Stimulated activated naive CD8-positive, alpha-beta T cell treated with anti-CD3 and anti-CD28 coated beads, Interleukin-15, amount 100 ng/mL, for 72 hours (primary cell): Measurements from ENCODE around the gene CMTM3.
A peak's percentile ranks its signal among the peaks of the same experiment; 100 is the strongest.

ENCODE experiments used
- ATAC-seq: fragments of 150-1000 bp; cut with Tn5 transposase; 2 replicates; pipeline ENCODE4 v1.10.0; 2021; ENCODE audit warnings: mild to moderate bottlenecking, moderate library complexity
- DNase-seq, 2 donors: peaks; one replicate each; pipeline ENCODE4 v3.0.0; 2021 to 2022
- H3K27ac Mint-ChIP-seq, 2 donors: one replicate each; pipeline ENCODE4 v1.8.0; 2022; ENCODE audit warnings: mild to moderate bottlenecking in 2 of 2, mixed read lengths in 2 of 2, moderate library complexity in 2 of 2
- H3K27me3 Mint-ChIP-seq: one replicate; pipeline ENCODE4 v1.8.0; 2022; ENCODE audit warnings: mixed read lengths
- H3K4me1 Mint-ChIP-seq: one replicate; pipeline ENCODE4 v1.8.0; 2022; ENCODE audit warnings: mild to moderate bottlenecking, mixed read lengths
- H3K4me3 Mint-ChIP-seq, 2 donors: one replicate each; pipeline ENCODE4 v1.8.0; 2022; ENCODE audit warnings: mild to moderate bottlenecking in 2 of 2, mixed read lengths in 2 of 2, moderate library complexity in 1 of 2
- H3K9me3 Mint-ChIP-seq, 2 donors: one replicate each; pipeline ENCODE4 v1.8.0; 2022; ENCODE audit warnings: mixed read lengths in 2 of 2

CMTM3 gene

DNA sequence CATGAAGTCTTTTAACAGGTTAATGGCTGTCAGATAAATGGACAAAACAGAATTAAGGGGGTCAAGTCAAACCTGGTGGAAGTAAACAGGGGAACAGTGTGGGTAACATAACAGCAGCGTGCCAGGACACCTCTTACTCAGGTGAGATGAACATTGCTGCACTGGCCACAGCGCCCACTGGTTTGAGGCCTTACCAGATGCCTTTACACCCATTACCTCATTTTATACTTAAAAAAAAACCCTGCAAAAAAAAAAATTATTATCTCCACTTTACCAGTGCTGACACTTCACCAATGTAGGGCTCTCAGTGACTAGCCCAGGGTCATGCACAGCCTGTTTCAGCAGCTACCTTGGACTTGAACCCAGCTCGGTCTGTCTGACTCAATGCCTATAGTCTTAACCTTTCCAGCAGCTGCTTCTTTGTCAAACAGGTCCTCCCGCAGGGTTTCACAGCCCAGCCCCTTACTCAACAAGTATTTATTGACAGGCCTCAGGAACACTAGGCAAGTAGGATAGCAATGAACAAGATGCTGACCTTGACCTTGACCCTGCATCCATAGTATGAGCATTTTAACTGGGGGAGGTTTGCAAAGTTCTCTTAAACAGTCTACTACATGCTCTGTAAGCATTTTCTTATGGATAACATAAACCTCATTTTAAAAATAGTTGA lies 30.2 kb downstream of the CMTM3 start:
- no peak for ATAC-seq
- no peak for DNase-seq
- no peaks in the 10 kb centered on the region for H3K9me3 Mint-ChIP-seq
- H3K27ac Mint-ChIP-seq: no peak overlapping the region
- H3K4me1 Mint-ChIP-seq: no peaks in the 10 kb centered on the region
- no peak overlapping the region for H3K4me3 Mint-ChIP-seq
- peaks cover 9% of the 10 kb centered on the region for H3K27me3 Mint-ChIP-seq

DNA sequence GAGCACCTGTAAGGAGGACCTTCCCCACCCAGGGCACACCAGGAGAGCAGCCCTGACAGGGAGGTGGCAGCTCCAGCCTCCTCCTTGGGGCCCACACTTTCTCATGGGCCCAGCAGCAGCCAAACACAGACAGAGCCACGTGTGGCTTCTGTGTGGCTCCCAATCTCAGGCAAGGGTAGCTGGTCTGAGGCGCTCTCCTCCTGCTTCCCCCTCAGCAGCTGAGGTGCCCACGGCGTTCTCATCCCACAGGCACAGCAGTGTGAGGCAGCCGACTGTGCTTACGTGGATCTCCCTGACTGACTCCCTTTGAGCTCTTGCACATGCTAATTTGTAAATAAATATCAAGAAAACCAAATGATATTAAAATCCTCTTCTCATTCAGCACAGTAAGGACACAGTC lies 30.9 kb downstream of the CMTM3 start:
- Mint-ChIP-seq H3K9me3 (no peaks in the 10 kb centered on the region), H3K27me3 (peaks cover 9% of the 10 kb centered on the region), H3K4me3 (no peak overlapping the region), H3K4me1 (no peaks in the 10 kb centered on the region), H3K27ac (no peak overlapping the region)
- ATAC-seq (no peak), DNase-seq (no peak)

DNA sequence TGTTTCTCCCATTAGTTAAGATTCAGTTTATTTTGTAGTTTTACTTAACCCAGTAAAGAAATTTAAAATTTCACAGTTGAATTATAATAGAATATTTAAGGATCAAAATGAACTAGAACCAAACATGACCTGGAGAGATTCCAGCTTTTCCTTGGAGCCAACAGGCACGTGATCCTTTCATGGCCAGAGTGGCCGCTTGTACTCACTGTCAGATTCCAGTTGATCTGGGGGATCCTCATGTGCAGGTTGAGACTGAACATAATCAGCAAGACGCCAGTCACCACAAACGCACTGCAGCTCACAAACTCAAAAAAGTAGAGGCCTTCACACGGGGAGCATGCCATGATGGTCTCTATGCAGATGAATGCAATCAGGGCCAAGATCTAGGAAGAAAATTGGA lies 31.7 kb downstream of the CMTM3 start:
- H3K4me3 Mint-ChIP-seq: no peak overlapping the region
- DNase-seq (no peak), ATAC-seq (no peak)
- no peak overlapping the region for H3K27ac Mint-ChIP-seq
- peaks cover 9% of the 10 kb centered on the region for H3K27me3 Mint-ChIP-seq
- H3K4me1 Mint-ChIP-seq: no peaks in the 10 kb centered on the region
- H3K9me3 Mint-ChIP-seq: no peaks in the 10 kb centered on the region

- ATAC-seq: no peak
- peaks cover 9% of the 10 kb centered on the region for H3K27me3 Mint-ChIP-seq
- H3K9me3 Mint-ChIP-seq: no peaks in the 10 kb centered on the region
These were observed 33.3 kb downstream of the CMTM3 start for GRCh38 chr16:66637806-66638205.

DNA sequence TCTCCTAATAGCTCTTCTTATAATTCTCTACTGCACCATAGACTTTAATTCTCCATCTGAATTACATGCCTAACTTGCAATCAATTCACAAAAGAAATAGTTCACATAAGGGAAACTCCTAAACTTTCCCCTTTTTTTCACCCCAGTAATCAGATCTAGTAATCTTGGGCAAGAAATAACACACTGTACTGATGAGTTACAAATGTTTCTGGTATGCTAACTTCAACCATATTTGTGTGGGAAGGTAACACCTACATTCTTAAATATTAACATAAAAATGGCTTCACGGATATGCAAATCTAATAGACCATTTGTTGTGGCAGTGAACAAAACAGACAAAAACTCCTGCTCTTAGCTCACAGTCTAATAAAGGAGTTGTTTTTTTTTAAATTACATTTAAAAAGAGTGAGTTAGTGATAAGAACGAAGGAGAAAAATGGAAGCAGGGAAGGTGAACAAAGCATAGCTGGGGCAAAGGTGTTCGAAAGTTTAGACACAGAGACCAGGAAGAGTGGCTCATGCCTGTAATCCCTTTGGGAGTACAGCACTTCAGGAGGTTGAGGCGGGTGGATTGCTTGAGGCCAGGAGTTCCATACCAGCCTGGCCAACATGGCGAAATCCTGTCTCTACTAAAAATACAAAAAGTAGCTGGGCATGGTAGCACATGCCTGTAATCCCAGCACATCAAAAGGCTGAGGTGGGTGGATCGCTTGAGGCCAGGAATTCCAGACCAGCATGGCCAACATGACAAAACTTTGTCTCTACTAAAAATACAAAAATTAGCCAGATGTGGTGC lies 34.8 kb downstream of the CMTM3 start:
- Mint-ChIP-seq H3K27me3 (peaks cover 9% of the 10 kb centered on the region), H3K4me3 (no peak overlapping the region), H3K9me3 (no peaks in the 10 kb centered on the region), H3K27ac (no peak overlapping the region), H3K4me1 (no peaks in the 10 kb centered on the region)
- DNase-seq: no peak
- ATAC-seq: no peak

More at GRCh38 chr16:66637806-66638205, 33.3 kb downstream of the CMTM3 start:
- Mint-ChIP-seq H3K4me3 (no peak overlapping the region), H3K27ac (no peak overlapping the region), H3K4me1 (no peaks in the 10 kb centered on the region)
- no peak for DNase-seq

DNA sequence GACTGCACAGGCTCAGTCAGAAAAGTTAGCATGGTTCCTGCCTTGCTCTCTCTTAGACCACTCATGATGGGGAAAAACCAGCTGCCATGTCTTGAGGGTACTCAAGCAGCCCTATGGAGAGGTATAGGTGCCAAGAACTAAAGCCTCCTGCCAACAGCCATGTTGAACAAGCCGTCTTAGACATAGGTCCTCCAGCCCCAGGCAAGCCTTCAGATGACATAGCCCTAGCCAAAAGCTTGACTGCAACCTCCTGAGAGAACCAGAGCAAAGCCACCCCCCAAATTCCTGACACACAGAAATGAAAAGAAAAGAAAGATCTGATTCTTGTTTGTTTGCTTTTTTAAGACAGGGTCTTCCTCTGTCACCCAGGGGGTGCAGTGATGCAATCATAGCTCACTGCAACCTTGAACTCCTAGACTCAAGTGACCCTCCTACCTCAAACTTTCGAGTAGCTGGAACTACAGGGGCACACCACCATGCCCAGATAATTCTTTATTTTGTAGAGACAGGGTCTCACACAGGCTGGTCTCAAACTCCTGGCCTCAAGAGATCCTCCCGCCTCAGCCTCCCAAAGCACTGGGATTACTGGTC lies 36.3 kb downstream of the CMTM3 start:
- no peak overlapping the region for H3K27ac Mint-ChIP-seq
- H3K27me3 Mint-ChIP-seq: peaks cover 9% of the 10 kb centered on the region
- no peak overlapping the region for H3K4me3 Mint-ChIP-seq
- H3K9me3 Mint-ChIP-seq: no peaks in the 10 kb centered on the region
- ATAC-seq (no peak), DNase-seq (no peak)
- no peaks in the 10 kb centered on the region for H3K4me1 Mint-ChIP-seq

DNA sequence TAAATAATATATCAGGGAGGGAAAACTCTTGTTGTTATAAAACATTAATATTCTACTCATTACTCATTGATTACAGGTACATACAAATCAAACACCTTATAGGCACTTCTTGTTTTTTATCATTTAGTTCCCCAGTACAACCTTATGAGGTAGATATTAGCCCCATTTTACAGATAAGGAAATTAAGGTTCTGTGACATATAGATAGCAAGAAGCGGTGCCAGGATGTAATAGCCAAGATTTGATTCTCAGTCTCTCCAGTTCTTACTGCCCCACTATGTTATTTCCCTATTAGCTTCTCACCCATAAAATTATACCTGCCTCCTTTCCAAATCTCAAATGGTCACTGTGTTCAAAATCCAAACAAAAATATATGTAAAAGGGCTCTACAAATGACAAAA lies 36.9 kb downstream of the CMTM3 start:
- no peaks in the 10 kb centered on the region for H3K9me3 Mint-ChIP-seq
- no peak overlapping the region for H3K27ac Mint-ChIP-seq
- DNase-seq (no peak), ATAC-seq (no peak)
- no peaks in the 10 kb centered on the region for H3K4me1 Mint-ChIP-seq
- H3K4me3 Mint-ChIP-seq: no peak overlapping the region
- H3K27me3 Mint-ChIP-seq: peaks cover 9% of the 10 kb centered on the region

DNA sequence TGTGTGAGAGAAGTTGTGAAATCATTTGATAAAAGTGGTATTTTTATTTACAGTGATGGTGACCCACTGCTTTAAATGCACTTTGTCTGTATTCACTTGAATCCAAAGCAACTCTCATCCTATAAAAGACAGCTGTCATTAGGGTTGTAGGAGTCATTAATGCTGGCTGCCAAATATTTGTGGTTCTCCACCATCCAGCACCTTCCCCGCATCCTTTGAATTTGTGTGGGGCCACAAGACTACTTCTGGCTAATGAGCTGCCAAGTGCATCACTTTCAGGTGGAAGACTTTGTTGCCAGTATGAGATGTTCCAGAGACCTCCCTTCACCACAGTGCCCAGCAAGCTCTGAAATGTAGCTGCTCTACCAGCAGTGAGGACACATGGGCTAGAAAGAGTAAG lies 43.4 kb downstream of the CMTM3 start:
- H3K4me3 Mint-ChIP-seq: no peak overlapping the region
- no peaks in the 10 kb centered on the region for H3K27me3 Mint-ChIP-seq
- no peak overlapping the region for H3K27ac Mint-ChIP-seq
- H3K4me1 Mint-ChIP-seq: peaks cover 20% of the 10 kb centered on the region
- DNase-seq (no peak), ATAC-seq (no peak)
- no peaks in the 10 kb centered on the region for H3K9me3 Mint-ChIP-seq

DNA sequence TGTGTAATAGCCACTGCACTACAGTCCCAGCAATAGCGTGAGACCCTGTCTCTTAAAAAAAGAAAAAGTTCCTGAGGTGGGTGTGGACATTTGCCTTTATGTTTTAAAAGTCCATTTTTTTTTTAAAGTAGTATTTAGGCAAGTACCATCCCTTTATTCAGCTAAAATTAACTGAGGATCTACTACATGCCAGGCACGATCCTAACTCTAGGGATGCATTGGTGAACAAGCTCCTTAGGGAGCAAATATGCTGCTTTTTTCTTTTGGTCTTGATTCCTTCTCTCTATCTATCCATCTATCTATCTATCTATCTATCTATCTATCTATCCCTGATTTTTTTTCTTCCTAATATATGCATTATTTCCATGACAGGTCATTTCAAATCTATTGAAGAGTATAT lies 44.7 kb downstream of the CMTM3 start:
- DNase-seq (no peak), ATAC-seq (no peak)
- Mint-ChIP-seq H3K4me1 (peaks cover 24% of the 10 kb centered on the region), H3K27ac (no peak overlapping the region), H3K4me3 (no peak overlapping the region), H3K27me3 (no peaks in the 10 kb centered on the region), H3K9me3 (no peaks in the 10 kb centered on the region)

DNA sequence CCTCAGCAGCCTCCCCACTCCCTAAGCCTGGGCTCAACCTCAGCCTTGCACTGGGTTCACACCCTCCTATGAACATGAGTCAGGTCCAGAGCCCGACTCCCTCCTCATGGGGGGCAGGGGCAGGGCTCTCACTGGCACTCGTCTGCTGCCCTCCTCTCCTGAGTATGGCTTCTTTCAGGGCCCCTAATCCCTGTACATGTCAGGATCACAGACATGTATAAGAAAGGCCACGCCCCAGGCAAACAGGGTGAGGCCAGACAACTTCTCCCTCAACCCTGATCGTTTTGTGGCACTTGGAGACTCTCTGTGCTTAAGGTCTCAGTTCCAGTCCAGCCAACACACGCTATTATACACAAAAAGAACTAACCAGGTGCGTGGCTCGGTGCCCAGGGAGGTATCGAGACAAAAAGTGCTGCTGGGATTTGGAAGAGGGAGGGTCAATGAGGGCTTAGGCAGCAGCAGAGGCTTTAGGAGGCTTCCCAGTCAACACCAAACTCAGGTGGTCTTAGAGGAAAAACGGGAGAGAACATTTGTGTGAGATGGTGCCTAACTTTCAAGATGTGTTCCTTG lies 45.2 kb downstream of the CMTM3 start:
- no peaks in the 10 kb centered on the region for H3K9me3 Mint-ChIP-seq
- H3K27me3 Mint-ChIP-seq: no peaks in the 10 kb centered on the region
- no peak overlapping the region for H3K27ac Mint-ChIP-seq
- DNase-seq: no peak
- no peak overlapping the region for H3K4me3 Mint-ChIP-seq
- ATAC-seq: no peak
- H3K4me1 Mint-ChIP-seq: peaks cover 24% of the 10 kb centered on the region

- Mint-ChIP-seq H3K4me3 (peak overlapping the region; percentile 64 to 83), H3K4me1 (peaks cover 24% of the 10 kb centered on the region), H3K27ac (peak overlapping the region; percentile 20 to 88), H3K27me3 (no peaks in the 10 kb centered on the region), H3K9me3 (no peaks in the 10 kb centered on the region)
- ATAC-seq (peak; percentile 99), DNase-seq (peak; percentile 77 to 83)
These were observed 46.4 kb downstream of the CMTM3 start for GRCh38 chr16:66650707-66651473.

- peaks cover 24% of the 10 kb centered on the region for H3K4me1 Mint-ChIP-seq
- peak overlapping the region; percentile 20 to 88 for H3K27ac Mint-ChIP-seq
- peaks cover under 1% of the 10 kb centered on the region for H3K27me3 Mint-ChIP-seq
- H3K4me3 Mint-ChIP-seq: peak overlapping the region; percentile 64 to 83
- no peaks in the 10 kb centered on the region for H3K9me3 Mint-ChIP-seq
- ATAC-seq (no peak), DNase-seq (no peak)
These were observed 46.9 kb downstream of the CMTM3 start for GRCh38 chr16:66651474-66651765.

- Mint-ChIP-seq H3K27me3 (peaks cover 6% of the 10 kb centered on the region), H3K27ac (no peak overlapping the region), H3K9me3 (no peaks in the 10 kb centered on the region), H3K4me1 (peaks cover 24% of the 10 kb centered on the region), H3K4me3 (no peak overlapping the region)
- ATAC-seq: no peak
- DNase-seq: no peak
These were observed 47.5 kb downstream of the CMTM3 start for GRCh38 chr16:66651965-66652364.

GRCh38 chr16:66652661-66653360 lies 48.3 kb downstream of the CMTM3 start:
- H3K9me3 Mint-ChIP-seq: no peaks in the 10 kb centered on the region
- H3K4me1 Mint-ChIP-seq: peaks cover 24% of the 10 kb centered on the region
- no peak overlapping the region for H3K4me3 Mint-ChIP-seq
- peaks cover 8% of the 10 kb centered on the region for H3K27me3 Mint-ChIP-seq
- no peak for ATAC-seq
- H3K27ac Mint-ChIP-seq: no peak overlapping the region
- no peak for DNase-seq
